GM19035 (cell line): Measurements from ENCODE around the gene NOXO1.
"Not testable (repeated sequence)": the region's sequence is repeated elsewhere in the genome, so short reads cannot be mapped to it uniquely, and the experiment has no call there.

Experiments used
- ATAC-seq: cut with Tn5 transposase; IDR thresholded peaks from one replicate; pipeline ENCODE4 v1.9.1; 2021; ENCODE audit not compliant: unreplicated experiment

NOXO1 gene

GRCh38 chr16:1963806-1964505 is 17.3 kb downstream of the NOXO1 start:
- no peak for ATAC-seq

GRCh38 chr16:1962161-1963153 is 18.8 kb downstream of the NOXO1 start:
- ATAC-seq: not testable (repeated sequence)

GRCh38 chr16:1961651-1962067 is 19.6 kb downstream of the NOXO1 start:
- ATAC-seq: no peak

- no peak for ATAC-seq
Observed at GRCh38 chr16:1960665-1961630, 20.3 kb downstream of the NOXO1 start.

- peak; percentile 74 for ATAC-seq
Observed at GRCh38 chr16:1959269-1960039, 21.8 kb downstream of the NOXO1 start, which contains the start of gene NDUFB10. Gene NDUFB10, plus strand, starts transcription at chr16:1959538. Its CDS starts 87 bp downstream, at chr16:1959625.

DNA sequence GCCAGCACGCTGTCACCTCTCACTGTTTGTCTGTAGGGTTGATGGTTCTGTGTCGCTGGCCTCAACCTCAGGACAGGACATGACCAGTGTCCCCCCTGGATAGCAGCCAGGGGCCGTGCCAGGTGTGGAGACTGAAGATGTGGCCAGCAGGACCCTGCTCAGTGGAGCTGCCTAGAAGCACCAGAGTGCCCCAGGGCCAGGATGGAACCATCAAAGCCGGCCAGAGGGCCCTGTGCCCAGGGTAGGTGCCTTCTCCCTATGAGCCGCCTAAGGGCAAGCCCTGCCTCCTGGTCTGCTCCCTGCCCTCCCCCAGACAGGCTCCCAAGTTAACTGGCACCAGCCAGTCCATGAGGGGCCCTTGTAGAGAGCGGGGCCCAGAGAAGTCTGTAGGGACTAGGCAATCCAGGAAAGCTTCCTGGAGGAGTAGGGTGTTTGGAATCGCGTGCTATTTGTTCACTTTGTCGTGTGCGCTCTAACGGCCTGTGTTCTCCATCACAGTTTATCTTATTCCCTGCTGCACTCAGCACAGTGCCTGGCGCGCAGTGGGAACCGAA is 22.5 kb downstream of the NOXO1 start:
- no peak for ATAC-seq

DNA sequence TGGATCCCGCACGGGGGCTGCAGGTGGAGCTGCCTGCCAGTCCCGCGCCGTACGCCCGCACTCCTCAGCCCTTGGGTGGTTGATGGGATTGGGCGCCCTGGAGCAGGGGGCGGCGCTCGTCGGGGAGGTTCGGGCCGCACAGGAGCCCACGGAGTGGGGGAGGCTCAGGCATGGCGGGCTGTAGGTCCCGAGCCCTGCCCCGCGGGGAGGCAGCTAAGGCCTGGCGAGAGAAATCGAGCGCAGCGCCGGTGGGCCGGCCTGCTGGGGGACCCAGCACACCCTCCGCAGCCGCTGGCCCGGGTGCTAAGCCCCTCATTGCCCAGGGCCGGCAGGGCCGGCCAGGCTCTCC is 23.2 kb downstream of the NOXO1 start:
- not testable (repeated sequence) for ATAC-seq

GRCh38 chr16:1957434-1958142 is 23.7 kb downstream of the NOXO1 start:
- ATAC-seq: not testable (repeated sequence)

GRCh38 chr16:1953734-1954133 is 27.5 kb downstream of the NOXO1 start:
- ATAC-seq: no peak

- no peak for ATAC-seq
Observed at GRCh38 chr16:1950559-1950958, 30.7 kb downstream of the NOXO1 start.

DNA sequence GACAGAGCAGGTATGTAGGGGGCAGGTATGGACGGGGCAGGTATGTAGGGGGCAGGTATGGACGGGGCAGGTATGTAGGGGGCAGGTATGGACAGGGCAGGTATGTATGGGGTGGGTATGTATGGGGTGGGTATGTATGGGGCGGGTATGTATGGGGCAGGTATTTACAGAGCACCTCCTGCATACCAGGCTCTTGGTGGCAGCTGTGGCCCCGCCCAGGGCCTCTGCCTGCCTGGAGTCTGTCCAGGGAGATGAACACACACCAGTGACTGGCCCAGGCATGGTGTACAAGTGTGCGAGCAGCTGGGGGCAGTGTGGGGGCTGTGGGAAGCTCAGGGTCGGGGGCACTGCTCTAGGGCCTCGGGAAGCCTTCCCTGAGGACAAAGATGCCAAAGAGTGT is 31.2 kb downstream of the NOXO1 start:
- ATAC-seq: no peak

GRCh38 chr16:1949507-1949906 is 31.8 kb downstream of the NOXO1 start:
- no peak for ATAC-seq

DNA sequence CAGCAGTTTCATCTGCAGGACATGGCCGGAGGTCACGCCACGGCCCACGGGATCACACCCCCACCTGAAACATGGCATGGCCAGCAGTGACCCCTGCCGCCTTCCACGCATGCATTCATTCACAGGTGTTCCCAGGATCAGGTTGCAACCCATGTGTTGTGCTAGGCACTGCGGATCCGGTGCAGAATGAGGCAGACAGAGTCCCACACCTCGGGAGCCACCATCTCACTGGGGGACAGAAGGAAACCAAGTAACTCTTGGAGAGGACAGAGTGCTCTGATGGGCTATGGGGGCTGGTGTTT is 33.9 kb downstream of the NOXO1 start:
- no peak for ATAC-seq

DNA sequence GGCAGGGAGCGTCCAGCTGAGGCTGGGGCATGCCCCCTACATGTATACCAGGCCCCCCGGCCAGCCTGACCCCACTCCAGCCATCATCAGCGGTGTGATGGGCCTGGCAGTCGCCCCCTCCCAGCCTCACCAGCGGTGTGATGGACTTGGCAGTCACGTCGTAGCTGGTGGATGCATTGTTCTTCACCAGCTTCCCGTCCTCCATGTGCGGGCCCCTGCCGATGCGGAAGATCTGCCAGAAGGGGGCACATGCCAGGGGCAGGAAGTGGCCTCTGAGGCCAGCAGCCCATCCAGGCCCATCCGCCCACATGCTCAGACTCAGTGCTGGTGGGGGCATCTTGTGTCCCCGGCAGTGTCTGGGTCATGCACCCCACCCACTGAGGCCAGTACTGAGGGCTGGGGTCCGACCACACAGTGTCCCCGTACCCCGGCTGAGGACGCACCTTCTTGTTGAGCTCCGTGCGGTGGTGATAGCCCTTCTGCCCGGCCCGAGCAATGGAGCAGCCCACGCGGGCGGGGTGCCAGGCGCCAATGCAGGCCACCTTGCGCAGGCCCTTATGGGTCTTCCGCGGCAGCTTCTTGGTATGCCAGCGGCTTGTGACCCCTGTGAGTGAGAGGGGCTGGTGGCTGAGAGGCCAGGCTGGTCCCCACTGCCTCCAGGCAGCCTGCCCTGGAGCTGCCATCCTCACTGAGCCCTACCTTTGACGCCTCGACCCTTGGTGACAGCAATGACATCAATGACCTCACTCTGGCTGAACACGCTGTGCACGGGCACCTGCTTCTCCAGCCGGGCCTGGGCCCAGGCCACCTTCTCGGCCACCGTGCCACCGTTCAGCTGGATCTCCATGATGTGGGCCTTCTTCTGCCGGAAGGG is 34.5 kb downstream of the NOXO1 start:
- ATAC-seq: no peak

DNA sequence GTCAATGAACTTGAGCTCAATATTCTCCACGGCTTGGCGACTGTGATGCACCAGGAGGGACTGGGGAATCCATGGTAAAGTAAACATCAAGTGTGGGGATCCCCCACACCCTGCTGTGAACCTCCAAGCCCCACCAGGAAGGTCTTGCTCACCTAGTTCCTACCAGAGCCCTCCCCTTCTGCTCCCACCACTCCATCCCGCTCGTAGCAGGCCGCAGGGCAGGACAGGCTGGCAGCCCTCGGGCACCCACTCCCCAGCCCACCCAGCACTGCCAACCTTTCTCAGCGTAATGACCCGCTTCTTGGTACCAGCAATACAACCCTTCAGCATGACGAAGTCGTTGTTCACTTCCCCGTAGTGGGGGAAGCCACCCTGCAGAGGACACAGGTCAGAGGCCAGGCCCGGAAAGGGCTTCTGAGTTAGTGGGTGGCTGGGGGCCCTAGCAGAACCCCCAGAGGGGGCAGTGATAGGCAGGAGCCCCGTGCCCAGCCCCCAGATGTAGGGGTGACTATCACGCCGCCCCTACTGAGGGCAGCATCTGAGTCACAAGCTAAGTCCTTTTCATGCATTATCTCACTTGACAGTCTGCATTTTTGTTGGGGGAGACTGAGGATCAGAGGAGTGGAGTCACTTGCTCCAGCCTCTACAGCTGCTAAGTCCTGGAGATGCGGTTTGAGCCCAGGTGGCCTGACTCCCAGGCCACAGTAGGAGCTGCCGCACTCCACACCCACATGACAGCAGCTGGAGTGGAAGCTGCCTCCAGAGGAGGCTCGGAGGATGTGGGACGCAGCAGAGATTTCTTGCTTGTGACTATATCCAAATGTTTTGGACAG is 35.5 kb downstream of the NOXO1 start:
- ATAC-seq: no peak

GRCh38 chr16:1944612-1945199 is 36.6 kb downstream of the NOXO1 start:
- no peak for ATAC-seq
